OCI-M2 (cell line): ENCODE results near the gene LZTS2.

Experiments used
- DNase-seq: peaks from one replicate; lab custom pipeline; 2025; ENCODE audit not compliant: unreplicated experiment; lab: John Stamatoyannopoulos, UW

The LZTS2 gene

DNA sequence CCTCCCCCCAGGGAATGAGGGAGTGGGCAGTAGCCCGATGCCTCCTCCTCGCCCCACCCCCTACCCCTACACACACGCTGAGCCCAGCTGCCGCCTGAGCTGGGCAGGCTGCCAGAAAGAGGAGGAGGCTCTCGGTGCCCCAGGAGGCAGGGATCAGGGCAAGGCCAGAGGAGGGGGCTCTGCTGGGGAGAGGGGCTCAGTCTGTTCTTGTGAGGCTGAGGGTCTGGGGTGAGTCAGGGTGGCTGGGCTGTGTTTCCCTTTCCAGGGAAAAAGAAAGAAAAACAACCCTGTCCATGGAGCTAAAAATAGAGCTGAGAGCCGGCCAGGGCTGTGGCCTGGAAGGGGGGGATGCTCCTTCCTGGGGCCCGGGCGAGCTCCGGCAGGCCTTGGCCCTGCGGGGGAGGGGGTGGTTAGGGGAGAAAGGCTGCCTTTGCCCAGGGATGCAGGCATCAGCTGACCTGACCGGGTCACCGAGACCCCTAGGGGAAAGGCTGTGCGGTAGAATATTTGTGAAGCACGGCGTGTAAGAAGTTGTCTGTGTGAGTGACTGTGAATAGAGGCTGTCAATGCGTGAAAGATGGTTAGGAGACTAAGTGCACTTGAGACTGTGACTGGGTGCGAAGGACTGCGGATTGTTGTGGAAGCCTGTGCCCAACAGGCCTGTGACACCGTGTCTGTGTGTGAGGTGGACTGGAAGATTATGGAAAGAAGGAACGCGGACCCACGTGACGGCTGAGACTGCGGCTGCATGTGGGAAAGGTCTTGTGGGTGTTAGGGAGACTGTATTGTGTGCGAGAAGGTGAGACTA, 1.2 kb upstream of the LZTS2 start:
- peak; percentile 69 for DNase-seq

DNA sequence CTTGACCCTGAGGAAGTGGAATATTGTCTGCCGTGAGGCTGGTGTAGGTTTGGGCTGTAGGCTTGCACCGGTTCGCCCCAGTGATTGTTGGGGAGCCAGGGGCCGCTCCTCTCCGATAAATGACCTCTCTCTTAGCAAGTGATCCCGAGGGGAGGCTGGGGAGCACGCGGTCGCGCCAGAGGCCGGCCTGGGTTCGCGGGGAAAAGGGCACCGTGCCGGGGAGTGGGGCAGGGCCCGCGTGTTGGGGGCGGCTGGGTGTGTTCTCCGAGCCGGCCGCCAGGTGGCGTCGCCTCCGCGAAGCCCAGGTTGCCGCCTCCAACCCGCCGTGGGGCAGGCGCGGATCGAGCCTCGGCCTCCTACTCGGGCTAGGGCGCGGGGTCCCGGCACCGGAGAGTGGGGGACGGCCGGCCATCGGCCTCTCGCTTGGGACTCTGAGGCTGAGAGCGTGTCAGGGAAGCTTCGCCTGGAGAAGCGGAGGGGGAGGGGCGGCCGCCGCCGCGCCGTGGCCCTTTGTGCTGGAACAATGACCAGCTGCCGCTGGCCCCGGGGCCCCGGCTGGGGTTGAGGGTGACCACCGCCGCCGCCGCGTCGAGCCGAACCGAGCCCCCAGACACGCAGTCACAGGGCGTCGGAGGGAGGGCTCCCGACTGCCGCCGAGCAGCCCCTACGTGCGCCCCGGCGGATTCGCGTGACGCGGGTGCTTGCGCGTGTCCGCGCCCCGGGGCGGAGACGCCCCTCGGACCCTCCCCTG, 442 bp upstream of the LZTS2 start:
- no peak for DNase-seq

DNA sequence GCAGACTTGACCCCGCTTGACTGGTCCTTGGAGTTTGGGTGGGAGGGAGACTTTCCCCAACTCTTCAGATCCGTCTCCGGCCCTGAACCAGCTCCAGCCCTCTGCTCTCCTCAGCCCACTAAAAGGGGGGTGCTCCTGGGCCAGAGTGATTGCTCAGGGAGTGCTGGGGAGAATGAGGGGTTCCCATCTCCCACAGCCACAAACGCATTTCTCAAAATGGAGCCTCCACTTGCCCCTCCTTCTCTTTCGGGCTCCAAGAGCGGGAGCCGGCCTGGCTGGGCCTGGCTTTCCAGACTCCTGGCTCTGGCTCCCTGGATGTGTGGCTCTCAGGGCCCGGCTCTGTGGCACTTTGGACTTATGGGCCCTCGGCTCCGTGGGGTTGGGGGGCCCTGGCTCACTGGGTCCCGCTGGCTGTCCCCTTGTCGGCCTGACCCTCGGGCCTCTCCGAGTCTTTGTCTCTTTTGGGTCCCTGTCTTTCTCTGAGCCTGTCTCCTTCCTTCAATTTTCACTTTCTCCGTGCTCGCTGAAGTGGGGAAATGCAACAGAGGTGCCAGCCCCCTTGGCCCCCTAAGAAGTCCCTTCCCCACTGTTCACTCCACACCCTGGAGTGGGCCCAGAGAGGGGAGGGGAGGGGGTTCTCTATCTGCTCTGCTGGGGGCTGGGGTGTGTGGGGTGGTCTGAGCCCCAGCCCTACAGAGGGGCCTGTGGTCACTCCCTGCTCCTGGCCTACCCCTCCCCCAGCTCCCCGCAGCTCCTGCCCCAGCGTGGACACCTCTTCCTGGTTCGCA, 713 bp downstream of the LZTS2 start:
- DNase-seq, result no peak

DNA sequence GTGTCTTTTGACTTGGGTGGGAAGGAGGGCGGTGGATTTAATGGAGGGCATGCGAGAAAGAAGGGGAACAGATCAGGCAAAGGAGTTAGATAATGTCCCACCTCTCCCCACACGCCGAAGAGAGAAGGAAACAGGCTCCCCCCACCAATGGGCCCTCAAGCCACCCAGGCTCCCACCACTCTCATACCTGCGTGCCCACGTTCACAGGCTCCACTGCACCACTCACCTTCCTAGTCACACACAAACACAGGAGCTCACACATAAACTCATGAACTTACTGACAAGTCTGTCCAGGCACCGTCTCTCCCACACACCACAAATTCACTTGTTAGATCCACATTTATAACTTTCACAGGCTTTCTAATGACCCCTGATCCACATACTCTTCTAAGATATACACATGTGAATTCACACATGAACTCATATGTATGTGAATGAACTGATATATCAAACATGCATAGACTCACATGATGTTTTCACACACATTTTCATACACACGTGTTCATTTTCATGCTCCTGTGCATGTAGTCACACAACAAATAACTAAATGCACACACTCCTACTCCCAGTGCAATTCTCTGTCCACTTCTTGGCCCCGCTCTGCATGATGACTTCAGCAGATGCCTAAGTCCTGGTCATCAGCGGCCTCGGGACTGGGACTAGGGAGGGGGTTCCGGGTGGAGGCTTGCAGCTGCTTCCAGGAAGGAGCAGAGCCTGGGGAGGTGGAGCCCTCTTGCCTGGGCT, 1.5 kb downstream of the LZTS2 start:
- no peak for DNase-seq

DNA sequence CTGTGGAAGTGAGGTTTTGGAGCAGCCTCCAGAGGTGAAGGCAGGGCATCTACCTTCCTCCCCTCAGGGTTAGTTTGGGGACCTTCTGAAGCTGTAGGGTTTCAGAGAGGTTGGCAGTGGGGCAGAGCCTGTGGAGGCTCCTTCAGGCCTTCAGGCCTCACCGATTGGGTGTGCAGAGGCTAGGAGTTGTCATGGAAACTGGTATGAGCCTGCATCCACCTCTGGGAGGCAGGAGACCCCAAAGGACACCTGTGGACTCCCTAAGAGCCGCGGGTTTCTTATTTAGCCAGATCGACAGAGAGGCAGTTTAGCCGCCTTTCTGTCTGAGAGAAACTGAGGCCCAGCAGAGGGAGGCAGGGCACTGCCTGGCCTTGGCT, 2.0 kb downstream of the LZTS2 start:
- DNase-seq, result no peak

DNA sequence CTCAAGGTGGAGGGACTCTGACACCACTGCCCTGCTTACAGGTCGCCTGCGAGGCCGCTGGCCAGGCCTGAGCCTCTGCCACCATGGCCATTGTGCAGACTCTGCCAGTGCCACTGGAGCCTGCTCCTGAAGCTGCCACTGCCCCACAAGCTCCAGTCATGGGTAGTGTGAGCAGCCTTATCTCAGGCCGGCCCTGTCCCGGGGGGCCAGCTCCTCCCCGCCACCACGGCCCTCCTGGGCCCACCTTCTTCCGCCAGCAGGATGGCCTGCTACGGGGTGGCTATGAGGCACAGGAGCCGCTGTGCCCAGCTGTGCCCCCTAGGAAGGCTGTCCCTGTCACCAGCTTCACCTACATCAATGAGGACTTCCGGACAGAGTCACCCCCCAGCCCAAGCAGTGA, 2.8 kb downstream of the LZTS2 start:
- DNase-seq, result no peak

DNA sequence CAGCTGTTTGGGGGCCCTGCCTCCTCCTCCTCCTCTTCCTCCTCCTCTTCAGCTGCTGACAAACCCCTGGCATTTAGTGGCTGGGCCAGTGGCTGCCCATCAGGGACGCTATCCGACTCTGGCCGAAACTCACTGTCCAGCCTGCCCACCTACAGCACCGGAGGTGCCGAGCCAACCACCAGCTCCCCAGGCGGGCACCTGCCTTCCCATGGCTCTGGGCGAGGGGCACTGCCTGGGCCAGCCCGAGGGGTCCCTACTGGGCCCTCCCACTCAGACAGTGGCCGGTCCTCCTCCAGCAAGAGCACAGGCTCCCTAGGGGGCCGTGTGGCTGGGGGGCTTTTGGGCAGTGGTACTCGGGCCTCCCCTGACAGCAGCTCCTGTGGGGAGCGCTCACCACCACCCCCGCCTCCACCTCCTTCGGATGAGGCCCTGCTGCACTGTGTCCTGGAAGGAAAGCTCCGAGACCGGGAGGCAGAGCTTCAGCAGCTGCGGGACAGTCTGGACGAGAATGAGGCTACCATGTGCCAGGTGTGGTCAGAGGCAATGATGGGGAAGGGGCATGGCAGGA, 4.1 kb downstream of the LZTS2 start:
- DNase-seq, result no peak

DNA sequence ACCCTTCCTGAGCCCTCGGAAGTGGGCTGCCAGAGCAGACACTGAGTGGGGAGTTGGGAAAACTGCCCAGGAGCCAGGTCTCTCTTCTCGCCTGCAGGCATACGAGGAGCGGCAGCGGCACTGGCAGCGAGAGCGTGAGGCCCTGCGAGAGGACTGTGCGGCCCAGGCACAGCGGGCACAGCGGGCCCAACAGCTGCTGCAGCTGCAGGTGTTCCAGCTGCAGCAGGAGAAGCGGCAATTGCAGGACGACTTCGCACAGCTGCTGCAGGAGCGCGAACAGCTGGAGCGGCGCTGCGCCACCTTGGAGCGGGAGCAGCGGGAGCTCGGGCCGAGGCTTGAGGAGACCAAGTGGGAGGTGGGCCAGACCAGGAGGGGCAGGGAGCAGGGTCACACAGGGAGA, 5.8 kb downstream of the LZTS2 start:
- no peak for DNase-seq

DNA sequence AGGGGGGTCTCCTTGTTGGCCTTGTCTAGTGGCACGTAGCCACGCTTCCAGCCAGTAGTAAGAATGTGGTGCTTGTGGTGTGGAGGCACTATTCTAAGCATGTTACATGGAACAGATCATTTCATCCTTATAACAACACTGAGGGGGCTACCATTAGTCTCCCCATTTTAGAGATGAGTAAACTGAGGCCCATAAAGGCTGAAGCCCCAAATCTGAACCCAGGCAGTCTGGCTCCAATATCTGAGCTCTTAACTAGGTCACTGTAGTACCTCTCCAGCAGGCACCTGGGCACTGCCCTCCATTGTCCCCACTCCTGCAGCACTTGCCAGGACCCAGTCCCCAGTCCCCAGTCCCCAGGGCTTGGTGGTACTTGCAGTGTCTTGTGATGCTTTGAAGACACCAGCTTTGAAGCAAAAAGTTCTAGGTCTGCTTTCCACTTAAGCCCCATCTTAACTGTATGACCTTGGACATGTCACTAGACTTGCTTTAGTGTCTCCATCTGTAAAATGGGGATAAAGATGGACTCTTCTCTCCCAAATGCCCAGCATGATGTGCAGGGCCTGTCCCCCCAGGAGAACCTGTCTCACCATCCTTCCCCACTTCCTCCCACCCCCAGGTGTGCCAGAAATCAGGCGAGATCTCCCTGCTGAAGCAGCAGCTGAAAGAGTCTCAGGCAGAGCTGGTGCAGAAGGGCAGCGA, 6.4 kb downstream of the LZTS2 start:
- no peak for DNase-seq

DNA sequence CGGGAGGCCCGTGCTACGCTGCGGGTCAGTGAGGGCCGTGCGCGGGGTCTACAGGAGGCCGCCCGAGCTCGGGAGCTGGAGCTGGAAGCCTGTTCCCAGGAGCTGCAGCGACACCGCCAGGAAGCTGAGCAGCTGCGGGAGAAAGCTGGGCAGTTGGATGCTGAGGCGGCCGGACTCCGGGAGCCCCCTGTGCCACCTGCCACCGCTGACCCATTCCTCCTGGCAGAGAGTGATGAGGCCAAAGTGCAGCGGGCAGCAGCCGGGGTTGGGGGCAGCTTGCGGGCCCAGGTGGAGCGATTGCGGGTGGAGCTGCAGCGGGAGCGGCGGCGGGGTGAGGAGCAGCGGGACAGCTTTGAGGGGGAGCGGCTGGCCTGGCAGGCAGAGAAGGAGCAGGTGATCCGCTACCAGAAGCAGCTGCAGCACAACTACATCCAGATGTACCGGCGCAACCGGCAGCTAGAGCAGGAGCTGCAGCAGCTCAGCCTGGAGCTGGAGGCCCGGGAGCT, 7.0 kb downstream of the LZTS2 start:
- DNase-seq, result no peak

DNA sequence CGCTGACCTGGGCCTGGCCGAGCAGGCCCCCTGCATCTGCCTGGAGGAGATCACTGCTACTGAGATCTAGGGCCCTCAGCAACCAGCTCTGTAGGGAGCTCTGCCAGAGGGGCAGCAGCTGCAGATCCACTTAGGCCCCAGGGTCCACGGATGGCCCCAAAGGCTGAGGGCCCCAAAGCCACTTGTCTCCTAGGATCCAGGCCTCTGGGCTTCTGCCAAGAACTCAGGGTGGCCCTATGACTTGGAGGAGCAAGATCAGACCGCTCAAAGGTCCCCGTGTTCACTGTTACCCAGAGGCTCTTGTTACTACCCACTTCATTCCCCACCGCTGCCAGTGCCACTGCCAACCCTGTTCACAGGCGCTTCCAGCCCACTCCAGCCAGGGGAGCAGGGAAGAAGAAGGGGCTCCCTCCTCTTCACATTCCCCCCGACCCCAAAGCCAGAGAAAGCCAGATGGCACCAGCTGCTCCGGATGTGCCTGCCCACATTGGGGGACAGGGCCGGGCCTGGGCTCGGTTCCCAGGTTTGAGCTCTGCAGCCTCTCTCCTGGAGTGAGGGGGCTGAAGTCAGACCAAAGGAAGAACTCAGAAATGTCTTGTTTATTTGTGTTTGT, 7.6 kb downstream of the LZTS2 start:
- DNase-seq, result no peak

DNA sequence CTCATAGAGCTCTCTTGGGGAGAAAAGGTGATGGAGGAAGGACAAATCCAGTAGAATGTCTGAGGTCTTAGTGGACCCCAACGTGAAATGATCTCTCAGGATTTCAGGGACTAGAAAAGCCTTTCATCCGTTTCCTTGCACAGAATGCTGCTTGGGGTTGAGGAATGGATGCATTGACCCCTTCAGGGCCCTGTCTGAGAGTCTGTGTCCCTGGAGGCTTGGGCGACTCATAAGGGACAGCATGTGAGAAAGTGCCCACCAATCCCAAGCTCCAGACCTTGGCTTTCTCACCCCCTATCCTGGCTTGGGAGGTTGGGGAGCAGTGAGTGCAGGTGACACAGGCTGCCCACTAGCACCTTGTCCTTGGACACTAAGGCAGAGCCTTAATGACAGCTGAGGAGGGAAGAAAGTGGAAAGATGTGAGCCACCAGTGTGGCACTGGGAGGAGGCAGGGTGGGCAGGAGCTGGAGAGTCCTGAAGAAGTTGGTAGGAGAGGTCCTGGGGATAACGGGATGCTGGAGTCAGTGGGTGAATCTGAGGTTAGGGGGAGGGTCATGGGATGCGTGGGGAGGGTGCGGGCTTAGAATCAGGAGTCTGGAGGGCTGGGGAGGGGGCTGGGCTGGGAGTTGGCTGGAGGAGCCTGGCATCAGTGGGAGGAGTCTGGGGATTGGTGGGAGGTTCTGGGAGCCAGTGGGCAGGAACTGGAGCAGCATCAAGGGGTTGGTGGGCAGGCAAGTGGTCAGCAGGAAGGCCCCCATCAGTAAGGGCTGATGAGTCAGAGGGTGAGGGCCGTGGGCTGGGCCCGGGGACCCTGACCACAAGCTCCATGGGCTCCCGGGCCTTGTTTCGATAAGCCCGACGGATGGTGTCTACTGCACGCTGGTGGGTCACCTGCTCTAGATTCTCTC, 8.6 kb downstream of the LZTS2 start:
- DNase-seq, result no peak

DNA sequence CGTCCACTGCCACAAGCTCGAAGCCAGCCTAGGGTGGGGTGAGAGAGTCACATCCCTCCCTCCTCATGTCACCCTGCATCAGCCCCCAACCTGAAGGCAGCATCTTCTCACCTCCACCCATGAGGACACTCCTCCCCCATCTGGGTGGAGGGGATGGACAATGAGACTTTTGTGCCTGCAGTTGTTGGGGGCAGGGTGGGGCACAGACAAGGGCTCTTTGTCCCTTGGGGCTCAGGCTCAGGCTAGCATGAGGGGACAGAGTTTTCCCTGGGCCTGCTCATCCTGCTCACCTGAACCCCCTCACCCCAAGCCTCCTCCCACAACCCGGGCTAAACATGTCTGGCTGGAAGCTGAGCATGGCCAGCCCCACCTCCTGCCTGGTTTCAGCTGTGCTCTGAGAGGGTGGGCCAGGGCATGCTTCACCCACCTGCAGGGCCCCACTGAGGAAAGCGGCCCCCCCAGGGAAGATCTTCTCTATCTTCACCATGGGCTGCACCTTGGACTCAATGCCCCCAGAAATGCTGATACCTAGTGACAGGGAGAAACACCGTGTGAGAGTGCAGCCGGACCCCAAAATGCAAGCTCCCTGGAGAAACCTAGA, 9.3 kb downstream of the LZTS2 start:
- no peak for DNase-seq

DNA sequence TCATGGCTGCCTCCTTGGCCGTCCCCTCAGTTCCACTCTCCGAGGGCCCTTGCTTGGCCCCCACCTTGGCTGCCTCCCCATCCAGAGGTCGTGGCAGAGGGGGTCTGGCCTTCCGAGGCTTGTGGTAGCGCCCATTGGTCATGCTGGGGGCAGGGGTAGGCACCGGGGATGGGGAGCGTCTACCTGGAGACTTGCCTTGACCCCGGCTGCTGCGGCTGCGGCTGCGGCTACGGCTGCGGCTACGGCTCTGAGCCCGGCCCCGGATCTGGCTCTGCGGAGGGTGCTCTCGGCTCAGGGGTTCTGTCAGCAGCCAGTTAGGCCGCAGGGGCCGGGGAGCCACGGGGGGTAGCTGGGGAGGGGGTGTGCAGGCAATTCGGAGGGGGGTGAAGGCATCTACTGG, 10.7 kb downstream of the LZTS2 start:
- DNase-seq, result no peak

DNA sequence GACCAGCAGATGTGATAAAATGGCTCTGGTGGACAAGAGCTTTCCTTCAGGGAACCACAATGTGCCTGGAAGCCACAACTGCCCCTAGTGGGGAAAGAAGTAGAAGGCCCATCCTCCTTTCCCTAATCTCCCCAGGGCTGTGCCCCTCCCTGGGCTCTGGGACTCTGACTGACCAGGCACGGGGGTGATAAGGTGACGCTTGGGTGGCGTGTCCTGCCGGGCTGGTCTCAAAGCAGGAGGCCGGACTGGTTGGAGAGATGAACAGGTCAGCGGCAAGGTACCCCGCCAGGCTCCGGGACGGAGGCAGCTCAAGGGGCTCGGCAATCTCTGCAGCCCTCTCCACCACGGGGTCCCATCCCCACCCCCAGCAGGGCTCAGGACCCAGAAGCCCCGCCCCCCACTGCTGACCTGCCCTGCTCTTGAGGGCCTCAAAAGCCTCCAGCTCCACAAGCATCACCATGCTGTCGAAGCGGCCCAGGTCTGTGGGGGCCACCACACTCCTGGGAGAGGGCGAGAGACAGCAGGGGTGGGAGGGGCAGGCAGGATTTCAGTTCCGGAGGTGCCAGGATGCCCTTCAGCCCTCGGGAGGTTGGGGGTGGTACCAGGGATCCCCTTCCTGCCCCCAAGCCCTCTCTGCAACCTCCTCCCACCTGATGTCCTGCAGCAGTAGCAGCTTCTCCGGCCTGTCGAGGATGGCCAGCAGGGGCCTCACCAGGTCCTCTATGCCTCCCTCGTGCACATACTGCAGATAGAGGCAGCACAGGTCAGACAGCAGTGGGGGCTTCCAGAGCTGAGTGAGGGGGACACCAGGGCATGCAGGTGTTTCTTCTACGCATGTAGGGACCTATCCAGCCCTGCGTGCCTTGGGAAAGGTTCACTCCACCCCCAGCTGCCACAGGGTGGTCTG, 12.2 kb downstream of the LZTS2 start:
- no peak for DNase-seq

DNA sequence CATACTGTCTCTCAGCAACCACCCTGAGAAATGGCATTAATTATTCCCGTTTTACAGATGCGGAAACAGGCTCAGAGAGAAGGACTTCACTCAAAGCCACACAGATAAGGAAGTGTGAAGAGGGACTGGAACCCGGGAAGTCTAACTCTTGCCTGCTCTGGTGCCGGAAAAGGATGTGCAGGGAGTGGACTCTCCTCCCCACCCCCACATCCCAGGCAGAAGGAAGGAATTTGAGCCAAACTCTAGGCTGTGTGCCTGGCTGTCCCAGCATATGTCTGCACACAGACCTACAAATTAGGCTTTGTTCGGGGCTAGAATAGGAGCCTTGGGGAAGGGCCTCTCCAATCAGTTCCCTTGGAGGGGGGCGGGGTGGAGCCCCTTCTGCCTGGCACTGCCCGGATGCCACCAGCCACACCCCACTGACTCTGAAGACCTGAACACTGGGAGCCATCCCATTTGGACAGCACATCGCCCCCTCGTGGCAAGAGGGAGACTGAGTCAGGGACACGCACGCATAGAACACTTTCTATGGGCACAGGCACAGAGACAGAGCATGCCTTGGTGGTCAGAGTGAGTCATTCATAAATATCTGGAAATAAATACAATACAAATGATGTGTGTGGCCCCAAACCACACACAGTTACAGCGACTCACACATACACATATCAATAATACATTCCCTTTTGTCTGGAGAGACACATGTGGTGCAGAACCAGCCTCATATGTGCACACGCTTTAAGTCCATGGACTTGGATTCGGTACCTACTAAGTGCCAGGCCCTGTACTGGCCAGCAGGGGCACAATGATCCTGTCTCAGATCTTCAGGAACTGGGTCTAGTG, 13.1 kb downstream of the LZTS2 start:
- DNase-seq, result peak; percentile 38
